Rectal smooth muscle tissue (tissue), 1 donor: Measurements from ENCODE around the gene CENPU.

ENCODE experiments used
- H3K27ac ChIP-seq: one replicate; pipeline ENCODE4 v1.7.0; 2013; ENCODE audit warnings: low read depth, low read length, inconsistent platforms
- H3K27me3 ChIP-seq: one replicate; pipeline ENCODE4 v1.7.0; 2013; ENCODE audit warnings: low read length; ENCODE audit not compliant: control insufficient read depth, insufficient read depth
- H3K36me3 ChIP-seq: one replicate; pipeline ENCODE4 v1.7.0; 2013; ENCODE audit warnings: low read length; ENCODE audit not compliant: control insufficient read depth, insufficient read depth
- H3K4me1 ChIP-seq: one replicate; pipeline ENCODE4 v1.7.0; 2013; ENCODE audit warnings: low read length; ENCODE audit not compliant: control insufficient read depth, insufficient read depth
- H3K4me3 ChIP-seq: one replicate; pipeline ENCODE4 v1.7.0; 2013; ENCODE audit warnings: low read length
- H3K9ac ChIP-seq: one replicate; pipeline ENCODE4 v1.7.0; 2013; ENCODE audit warnings: low read length

Gene CENPU

DNA sequence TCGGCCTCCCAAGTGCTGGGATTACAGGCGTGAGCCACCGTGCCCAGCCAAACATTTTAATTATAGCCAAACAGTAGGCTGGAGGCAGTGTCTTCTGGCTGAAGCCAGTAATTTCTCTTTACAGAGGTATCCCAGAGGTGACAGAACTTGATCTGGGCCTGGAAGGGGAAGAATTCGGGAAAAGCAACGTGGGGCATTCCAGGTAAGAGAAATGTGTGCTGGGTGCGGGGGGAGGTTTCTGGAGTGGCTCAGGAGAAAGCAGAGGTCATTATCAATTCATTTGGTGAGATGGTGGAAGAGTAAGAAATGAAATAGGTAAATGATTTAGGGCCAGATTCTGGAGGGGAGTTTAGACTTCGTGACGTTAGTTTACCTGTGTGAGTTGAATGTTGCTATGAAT is 82.0 kb downstream of the CENPU start:
- Histone ChIP-seq H3K4me1 (peaks cover 10% of the 10 kb centered on the region), H3K9ac (no peak overlapping the region), H3K4me3 (no peak overlapping the region), H3K27me3 (no peaks in the 10 kb centered on the region), H3K36me3 (no peaks in the 10 kb centered on the region), H3K27ac (no peak overlapping the region)

GRCh38 chr4:184649971-184650855 is 83.7 kb downstream of the CENPU start:
- peak overlapping the region; percentile 90 for H3K27ac ChIP-seq
- H3K27me3 ChIP-seq: no peaks in the 10 kb centered on the region
- H3K9ac ChIP-seq: peak overlapping the region; percentile 53
- H3K4me1 ChIP-seq: peaks cover 12% of the 10 kb centered on the region
- no peaks in the 10 kb centered on the region for H3K36me3 ChIP-seq
- peak overlapping the region; percentile 72 for H3K4me3 ChIP-seq

DNA sequence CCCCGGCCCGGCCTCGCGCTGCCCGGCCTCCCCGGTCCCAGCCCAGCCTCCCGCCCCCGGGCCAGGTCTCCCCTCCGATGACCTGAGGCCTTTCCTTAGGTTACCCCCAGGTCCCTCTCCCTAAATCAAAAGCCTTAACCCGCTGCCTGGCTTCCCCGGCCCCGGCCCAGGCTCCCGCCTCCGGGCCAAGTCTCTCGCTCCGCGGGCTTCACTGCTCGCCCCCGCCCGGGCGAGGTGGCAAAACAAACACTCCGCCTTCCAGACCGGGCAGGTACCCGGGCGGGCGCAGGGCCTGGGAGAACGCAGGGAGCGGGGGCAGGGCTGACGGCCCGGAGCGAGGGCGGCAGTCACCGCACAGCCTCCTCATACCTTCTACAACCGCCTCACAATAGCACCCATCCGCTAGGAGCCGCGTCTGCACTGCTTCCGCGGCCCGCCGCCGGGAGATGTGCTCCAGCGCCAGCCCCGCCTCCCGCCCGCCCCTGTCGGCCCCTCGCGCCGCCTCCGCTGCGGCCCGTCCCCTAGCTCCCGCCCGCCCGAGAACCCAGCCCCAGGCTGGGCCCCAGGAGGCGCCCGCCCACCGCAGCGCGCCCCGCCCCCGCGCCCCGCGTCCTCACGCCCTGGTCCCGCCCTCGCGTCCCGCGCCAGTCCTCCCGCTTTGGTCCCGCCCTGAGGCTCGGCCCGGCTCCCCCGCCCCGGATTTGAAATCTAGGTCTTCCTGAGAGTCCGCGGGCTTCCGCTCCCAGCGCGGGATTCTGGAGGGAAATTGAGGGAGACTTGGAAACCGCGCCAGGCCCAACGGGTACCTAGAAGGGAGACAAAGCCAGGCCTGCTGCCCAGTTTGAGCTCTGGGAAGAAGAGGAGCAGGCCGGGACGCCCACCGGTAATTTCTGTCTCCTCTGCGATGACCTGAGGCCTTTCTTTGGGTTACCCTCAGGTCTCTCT is 84.6 kb downstream of the CENPU start, which contains the start of the genes CASP3 and PRIMPOL:
TSS of gene CASP3 (minus strand) at position 422 of the 945 bp plus-strand sequence. CDS start 10,994 bp downstream, outside the sequence.
TSS of gene PRIMPOL (plus strand) at position 713 of the 945 bp plus-strand sequence. CDS start 7,403 bp downstream, outside the sequence.
- Histone ChIP-seq H3K27me3 (no peaks in the 10 kb centered on the region), H3K9ac (peak within 1 kb of the TSS; percentile 89), H3K27ac (peak within 1 kb of the TSS; percentile 93), H3K4me1 (peaks cover 12% of the 10 kb centered on the region), H3K36me3 (no peaks in the 10 kb centered on the region), H3K4me3 (peak within 1 kb of the TSS; percentile 82)

DNA sequence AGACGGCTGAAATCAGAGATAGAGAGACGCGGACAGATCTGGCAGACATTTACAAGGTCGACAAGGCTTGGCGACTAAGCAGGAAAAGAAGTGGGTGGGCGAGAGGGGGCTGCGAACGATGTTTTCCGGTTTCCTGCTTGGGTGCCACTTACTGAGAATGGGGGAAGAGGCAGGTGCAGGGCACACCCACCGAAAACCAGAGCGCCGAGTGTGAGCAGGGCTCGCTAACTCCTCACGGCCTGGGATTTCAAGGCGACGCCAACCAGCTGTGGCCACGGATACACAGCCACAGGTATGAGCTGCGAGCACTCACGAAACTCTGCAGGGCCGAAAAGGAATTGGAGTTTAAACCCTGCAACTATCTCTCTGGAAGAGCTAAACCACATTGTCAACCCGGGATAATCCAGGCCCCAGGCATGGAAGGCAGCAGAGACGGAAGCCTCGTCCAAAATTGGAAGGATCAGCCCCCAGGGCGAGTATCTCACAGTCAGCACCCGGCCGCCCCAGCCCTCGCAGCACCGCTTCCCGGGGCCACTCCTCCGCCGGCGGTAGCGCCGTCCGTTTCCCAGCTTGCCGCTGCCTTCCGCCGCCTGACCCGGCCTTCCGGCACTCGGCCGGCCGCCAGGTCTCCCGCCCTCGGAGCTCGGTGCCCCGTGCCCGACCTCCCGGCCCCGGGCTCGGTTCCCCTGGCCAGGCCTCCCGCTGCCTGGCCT is 85.4 kb downstream of the CENPU start:
- Histone ChIP-seq H3K27me3 (no peaks in the 10 kb centered on the region), H3K4me1 (peaks cover 12% of the 10 kb centered on the region), H3K27ac (peak overlapping the region; percentile 93), H3K36me3 (no peaks in the 10 kb centered on the region), H3K4me3 (peak overlapping the region; percentile 82), H3K9ac (peak overlapping the region; percentile 89)

DNA sequence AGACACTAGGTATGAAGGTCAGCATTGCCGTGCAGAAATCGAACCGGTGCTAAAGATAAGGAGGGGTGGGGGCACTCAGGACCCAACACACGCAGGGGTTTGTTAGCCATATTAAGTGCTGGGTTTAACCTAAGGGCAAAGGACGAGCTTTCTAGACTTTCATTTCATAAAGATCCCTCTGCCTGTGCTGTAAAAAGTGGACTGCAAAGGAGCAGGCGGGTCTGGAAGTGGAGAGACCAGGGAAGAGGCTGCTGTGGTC is 85.9 kb downstream of the CENPU start:
- H3K36me3 ChIP-seq: no peaks in the 10 kb centered on the region
- no peaks in the 10 kb centered on the region for H3K27me3 ChIP-seq
- peak overlapping the region; percentile 93 for H3K27ac ChIP-seq
- peaks cover 12% of the 10 kb centered on the region for H3K4me1 ChIP-seq
- peak overlapping the region; percentile 82 for H3K4me3 ChIP-seq
- peak overlapping the region; percentile 89 for H3K9ac ChIP-seq

DNA sequence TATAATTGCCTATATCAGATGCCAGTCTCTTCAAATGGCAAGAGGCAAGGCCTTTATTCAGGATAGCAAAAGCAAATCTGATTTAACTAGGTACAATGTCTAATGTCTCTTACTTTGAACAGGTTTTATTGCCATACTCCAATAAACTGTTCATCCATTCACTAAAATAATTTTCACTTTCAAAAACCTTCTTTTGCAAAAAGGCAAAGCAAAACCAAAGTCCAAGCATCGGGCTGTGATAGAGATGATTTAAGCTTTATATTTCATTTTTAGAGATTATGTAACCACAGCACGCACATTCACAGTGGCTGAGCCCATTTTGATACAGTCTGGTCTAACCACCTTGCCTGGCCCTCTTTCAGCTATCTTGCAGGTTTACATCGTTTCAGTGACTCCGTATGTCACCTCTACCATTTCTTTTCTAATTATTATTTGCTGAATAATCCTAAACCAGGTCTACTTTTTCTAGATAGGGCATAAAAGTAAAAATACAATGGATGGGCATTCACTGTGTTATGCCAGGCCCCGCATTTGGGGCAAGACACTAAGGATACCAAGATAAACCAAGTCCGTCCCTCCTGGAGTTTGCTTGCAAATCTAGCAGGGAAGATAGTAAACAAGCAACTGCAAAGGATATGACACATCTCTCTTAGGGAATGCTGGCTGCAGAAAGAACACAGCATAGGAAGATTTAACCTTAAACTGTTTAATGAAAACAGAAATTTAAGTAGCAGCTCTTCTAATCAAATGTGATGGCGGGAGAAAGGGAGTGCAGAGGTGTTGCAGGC is 86.4 kb downstream of the CENPU start:
- peak overlapping the region; percentile 82 for H3K4me3 ChIP-seq
- H3K27me3 ChIP-seq: no peaks in the 10 kb centered on the region
- peak overlapping the region; percentile 93 for H3K27ac ChIP-seq
- peaks cover 12% of the 10 kb centered on the region for H3K4me1 ChIP-seq
- peaks cover 2% of the 10 kb centered on the region for H3K36me3 ChIP-seq
- H3K9ac ChIP-seq: no peak overlapping the region

DNA sequence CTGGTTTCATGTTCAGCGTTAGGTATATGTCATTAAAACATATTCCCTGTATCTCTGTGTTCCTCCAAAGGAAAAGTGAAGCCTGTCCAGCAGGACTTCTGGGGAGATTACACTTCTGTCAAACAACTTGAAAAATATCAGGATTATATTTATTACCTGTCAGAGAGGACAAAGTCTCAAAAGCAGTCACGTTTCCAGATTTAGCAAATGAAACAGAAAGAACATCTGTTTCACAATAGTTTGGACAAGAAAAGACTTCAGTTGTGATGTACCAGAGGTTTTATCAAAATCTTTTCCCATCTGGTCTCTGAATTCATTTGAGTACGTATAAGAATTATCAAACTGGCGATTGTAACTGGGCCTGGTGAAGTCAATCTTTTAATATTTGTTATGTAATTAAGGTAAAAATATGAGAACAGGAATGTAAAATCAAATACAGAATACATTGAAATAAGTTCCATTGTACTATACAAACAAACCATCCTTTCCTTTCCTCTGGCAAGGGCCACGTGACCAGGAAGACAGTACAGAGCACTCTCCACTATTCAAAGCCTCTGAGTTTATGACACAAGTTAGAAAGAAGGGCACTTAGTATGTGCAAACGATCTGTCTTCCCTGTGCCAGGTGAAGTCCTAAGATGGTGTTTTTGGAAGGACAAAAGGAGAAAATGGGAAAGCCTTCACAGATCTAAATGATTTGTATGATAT is 87.8 kb downstream of the CENPU start:
- Histone ChIP-seq H3K36me3 (peaks cover 5% of the 10 kb centered on the region), H3K4me3 (no peak overlapping the region), H3K4me1 (peaks cover 12% of the 10 kb centered on the region), H3K9ac (no peak overlapping the region), H3K27ac (no peak overlapping the region), H3K27me3 (no peaks in the 10 kb centered on the region)

GRCh38 chr4:184644553-184645307 is 89.2 kb downstream of the CENPU start:
- H3K4me1 ChIP-seq: peaks cover 14% of the 10 kb centered on the region
- H3K27ac ChIP-seq: no peak overlapping the region

More at GRCh38 chr4:184644553-184645307, 89.2 kb downstream of the CENPU start:
- Histone ChIP-seq H3K9ac (no peak overlapping the region), H3K36me3 (peaks cover 7% of the 10 kb centered on the region), H3K4me3 (no peak overlapping the region), H3K27me3 (no peaks in the 10 kb centered on the region)
